ENCODE measurements around the gene TRIM72.

TRIM72 gene

DNA sequence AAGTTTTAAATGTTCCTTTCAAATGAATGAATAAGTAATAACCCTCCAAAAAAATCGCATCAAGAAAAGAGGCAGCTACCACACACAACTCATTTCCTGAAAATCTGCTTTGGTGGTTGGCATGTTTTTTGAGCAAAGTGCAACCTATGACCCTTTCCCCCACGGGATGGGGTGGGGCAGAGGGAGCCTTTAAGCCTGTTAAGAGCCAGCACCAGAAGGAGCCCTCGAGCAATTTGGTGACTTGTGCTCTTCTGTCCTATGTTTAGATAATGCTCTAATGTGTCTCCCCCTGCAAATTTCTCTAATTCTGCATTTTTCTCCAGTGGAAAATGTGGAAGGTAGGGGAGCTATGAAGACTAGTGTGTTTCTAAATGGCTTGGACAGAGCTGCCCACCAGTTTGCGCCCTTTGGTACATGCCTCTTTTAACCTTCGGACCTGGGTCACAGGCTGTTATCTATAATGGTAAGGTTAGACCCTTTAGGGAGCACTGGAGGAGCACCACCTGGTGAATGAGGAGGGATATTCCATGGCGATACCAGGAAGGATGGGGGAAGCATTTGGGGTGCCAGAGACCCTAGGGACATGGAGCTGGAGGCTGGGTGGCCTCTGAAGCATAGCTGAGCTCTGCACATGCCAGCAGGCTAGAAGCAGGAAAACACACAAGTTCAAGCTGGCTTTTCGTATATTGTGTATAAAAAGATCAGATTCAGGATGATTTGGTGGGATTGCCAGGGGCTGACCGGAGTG, 12.9 kb upstream of the TRIM72 start:
- Histone ChIP-seq H4K20me1 (ENCODE audit: insufficient read depth, low read length) (peaks cover 31% of the 10 kb centered on the region), H3K27ac (ENCODE audit: low read length) (peak overlapping the region; percentile 62), H2AFZ (ENCODE audit: low read depth, low read length) (no peak overlapping the region), H3K4me1 (ENCODE audit: low read length) (peaks cover 27% of the 10 kb centered on the region), H3K9me3 (ENCODE audit: insufficient read depth, low read length) (no peaks in the 10 kb centered on the region), H3K79me2 (ENCODE audit: low read length) (no peaks in the 10 kb centered on the region), H3K4me3 (ENCODE audit: low read length) (peak overlapping the region; percentile 94), H3K27me3 (ENCODE audit: low read depth, low read length) (no peaks in the 10 kb centered on the region), H3K36me3 (replicated peaks; ENCODE audit: low read depth, low read length) (peaks cover 10% of the 10 kb centered on the region), H3K9ac (ENCODE audit: low read length) (peak overlapping the region; percentile 93), H3K4me2 (ENCODE audit: low read length) (peak overlapping the region; percentile 98)
- TF ChIP-seq, protein P1, sequence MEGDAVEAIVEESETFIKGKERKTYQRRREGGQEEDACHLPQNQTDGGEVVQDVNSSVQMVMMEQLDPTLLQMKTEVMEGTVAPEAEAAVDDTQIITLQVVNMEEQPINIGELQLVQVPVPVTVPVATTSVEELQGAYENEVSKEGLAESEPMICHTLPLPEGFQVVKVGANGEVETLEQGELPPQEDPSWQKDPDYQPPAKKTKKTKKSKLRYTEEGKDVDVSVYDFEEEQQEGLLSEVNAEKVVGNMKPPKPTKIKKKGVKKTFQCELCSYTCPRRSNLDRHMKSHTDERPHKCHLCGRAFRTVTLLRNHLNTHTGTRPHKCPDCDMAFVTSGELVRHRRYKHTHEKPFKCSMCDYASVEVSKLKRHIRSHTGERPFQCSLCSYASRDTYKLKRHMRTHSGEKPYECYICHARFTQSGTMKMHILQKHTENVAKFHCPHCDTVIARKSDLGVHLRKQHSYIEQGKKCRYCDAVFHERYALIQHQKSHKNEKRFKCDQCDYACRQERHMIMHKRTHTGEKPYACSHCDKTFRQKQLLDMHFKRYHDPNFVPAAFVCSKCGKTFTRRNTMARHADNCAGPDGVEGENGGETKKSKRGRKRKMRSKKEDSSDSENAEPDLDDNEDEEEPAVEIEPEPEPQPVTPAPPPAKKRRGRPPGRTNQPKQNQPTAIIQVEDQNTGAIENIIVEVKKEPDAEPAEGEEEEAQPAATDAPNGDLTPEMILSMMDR (IDR thresholded peaks at IDR 0.05; ENCODE audit: low read depth, low read length), result peak; percentile 39
- TF ChIP-seq EZH2phosphoT487 (IDR thresholded peaks at IDR 0.05; ENCODE audit: low read depth), result no peak

DNA sequence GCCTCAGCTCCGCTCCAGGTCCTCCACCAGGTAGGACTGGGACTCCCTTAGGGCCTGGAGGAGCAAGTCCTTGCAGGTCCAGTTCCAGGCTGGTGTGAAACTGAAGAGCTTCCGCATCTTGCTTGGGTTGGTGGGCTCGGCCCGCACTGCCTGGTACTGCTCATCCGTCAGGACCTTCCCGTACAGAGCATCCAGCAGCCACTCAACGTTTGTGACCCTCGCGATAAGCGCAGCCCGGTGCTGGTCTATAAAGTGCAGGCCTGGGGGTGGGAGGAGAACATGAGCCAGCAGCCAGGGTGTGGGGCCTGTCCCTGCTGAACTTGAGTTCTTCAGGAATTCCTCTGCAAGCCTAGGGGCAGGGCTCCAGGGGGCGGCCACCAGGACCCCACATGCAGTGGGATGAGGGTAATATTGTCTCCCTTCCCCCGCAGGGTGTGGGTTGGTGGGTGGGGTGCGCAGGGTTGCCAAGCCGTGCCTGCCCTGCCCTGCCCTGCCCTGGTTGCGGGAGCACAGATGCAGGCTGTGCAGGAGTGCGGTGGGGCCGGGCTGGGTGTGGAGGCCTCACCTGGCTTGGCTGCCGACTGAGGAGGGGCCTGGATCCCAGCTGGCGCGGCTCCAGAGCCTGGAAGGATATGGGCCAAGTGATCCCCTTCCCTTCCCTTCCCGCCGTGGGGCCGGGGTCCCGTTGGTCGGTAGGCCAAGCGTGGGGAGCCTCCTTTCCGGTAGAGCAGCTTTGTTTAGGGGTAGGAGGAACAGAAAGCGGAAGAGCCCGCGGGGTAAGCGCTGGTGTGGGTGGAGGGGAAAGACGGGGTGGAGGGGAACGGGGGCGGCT, 12.1 kb upstream of the TRIM72 start:
- Histone ChIP-seq H2AFZ (ENCODE audit: low read depth, low read length) (no peak overlapping the region), H3K36me3 (replicated peaks; ENCODE audit: low read depth, low read length) (peaks cover 6% of the 10 kb centered on the region), H3K4me2 (ENCODE audit: low read length) (peak overlapping the region; percentile 98), H3K4me1 (ENCODE audit: low read length) (peaks cover 27% of the 10 kb centered on the region), H3K9me3 (ENCODE audit: insufficient read depth, low read length) (no peaks in the 10 kb centered on the region), H3K4me3 (ENCODE audit: low read length) (peak overlapping the region; percentile 94), H3K27ac (ENCODE audit: low read length) (peak overlapping the region; percentile 62), H3K9ac (ENCODE audit: low read length) (peak overlapping the region; percentile 93), H4K20me1 (ENCODE audit: insufficient read depth, low read length) (peaks cover 26% of the 10 kb centered on the region), H3K79me2 (ENCODE audit: low read length) (no peaks in the 10 kb centered on the region), H3K27me3 (ENCODE audit: low read depth, low read length) (no peaks in the 10 kb centered on the region)
- TF ChIP-seq, protein P1 (IDR thresholded peaks at IDR 0.05; ENCODE audit: low read depth, low read length), result no peak
- TF ChIP-seq EZH2phosphoT487 (IDR thresholded peaks at IDR 0.05; ENCODE audit: low read depth), result no peak

DNA sequence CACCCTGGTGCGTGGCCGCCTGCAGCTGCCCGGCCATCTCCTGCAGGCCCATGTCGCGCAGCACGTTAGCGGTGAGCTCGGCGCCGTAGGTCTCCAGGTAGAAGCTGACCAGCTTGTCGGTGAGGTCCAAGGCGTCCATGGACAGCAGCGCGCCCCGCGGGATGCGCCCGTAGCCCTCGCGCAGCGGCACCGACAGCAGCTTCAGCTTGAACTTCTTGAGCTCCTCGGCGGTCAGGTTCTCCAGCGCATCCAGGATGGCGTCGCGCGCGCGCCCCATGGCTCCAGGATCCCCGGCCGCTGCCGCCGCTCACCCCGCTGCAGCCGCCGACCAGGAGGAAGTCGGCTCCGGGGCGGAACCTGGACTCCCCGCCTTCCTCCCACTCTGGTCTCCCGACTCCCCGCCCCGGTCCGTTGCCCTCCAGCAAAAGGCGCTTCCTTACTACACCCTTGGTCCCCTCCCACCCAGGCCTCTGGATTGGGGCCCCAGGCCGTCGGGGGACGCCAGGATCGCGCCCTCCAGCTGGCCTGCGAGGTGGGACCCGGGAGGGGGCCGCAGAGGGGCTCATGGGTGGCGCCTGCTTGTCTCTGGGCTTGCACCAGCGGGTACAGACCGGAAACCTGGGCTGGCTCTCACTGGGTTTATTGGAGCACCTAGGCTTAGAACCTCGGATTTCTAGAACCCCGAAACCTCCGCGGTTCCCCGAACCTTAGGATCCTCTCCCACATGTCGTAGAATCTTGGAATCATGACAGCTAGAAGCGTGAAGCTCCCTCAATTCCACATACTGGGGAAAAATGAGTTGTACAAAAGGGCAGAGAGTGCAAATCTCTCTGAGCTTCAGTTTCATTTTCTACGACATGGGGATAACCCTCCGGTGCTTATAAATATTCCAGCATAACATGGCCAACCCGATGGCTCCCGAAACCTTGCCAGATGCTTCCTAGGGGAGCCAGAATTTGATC, 11.2 kb upstream of the TRIM72 start, which contains the start of gene PYCARD:
PYCARD (minus strand) TSS at position 347 of the 962 bp plus-strand sequence; CDS start at position 277, 70 bp downstream.
- Histone ChIP-seq H2AFZ (ENCODE audit: low read depth, low read length) (peak within 1 kb of the TSS; percentile 76), H4K20me1 (ENCODE audit: insufficient read depth, low read length) (peaks cover 26% of the 10 kb centered on the region), H3K79me2 (ENCODE audit: low read length) (no peaks in the 10 kb centered on the region), H3K36me3 (replicated peaks; ENCODE audit: low read depth, low read length) (peaks cover 6% of the 10 kb centered on the region), H3K4me2 (ENCODE audit: low read length) (peak within 1 kb of the TSS; percentile 98), H3K9ac (ENCODE audit: low read length) (peak within 1 kb of the TSS; percentile 93), H3K27ac (ENCODE audit: low read length) (peak within 1 kb of the TSS; percentile 62), H3K4me3 (ENCODE audit: low read length) (peak within 1 kb of the TSS; percentile 94), H3K4me1 (ENCODE audit: low read length) (peaks cover 32% of the 10 kb centered on the region), H3K27me3 (ENCODE audit: low read depth, low read length) (no peaks in the 10 kb centered on the region), H3K9me3 (ENCODE audit: insufficient read depth, low read length) (no peaks in the 10 kb centered on the region)
- TF ChIP-seq EZH2phosphoT487 (IDR thresholded peaks at IDR 0.05; ENCODE audit: low read depth), result no peak
- TF ChIP-seq, protein P1 (IDR thresholded peaks at IDR 0.05; ENCODE audit: low read depth, low read length), result no peak
